GM12872 (cell line): ENCODE results near the gene RFPL4A.

Source experiments
- TF ChIP-seq, protein P1 (sequence below): IDR thresholded peaks from 3 replicates; pipeline ENCODE4 v1.5.1; 2011; ENCODE audit warnings: low read depth, mild to moderate bottlenecking, low read length, moderate library complexity; ENCODE audit not compliant: insufficient read depth

RFPL4A gene

DNA sequence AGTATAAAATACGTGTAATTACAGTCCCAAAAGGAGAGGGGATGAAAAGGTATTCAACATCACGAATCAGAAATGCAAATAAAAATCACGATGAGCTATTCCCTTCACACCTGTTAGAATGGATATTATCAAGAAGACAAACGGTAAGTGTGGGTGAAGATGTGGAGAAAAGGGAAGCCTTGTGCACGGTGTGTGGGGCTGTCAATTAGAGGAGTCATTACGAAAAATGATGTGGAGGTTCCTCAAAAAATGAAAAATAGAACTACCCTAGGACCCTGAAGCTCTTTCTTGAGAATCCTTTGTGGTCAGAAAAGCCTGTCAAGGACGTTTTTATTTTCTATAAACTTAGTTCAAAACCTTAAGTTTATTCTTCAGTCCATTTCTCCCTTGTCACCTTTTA is 53.6 kb downstream of the RFPL4A start:
- TF ChIP-seq, protein P1, sequence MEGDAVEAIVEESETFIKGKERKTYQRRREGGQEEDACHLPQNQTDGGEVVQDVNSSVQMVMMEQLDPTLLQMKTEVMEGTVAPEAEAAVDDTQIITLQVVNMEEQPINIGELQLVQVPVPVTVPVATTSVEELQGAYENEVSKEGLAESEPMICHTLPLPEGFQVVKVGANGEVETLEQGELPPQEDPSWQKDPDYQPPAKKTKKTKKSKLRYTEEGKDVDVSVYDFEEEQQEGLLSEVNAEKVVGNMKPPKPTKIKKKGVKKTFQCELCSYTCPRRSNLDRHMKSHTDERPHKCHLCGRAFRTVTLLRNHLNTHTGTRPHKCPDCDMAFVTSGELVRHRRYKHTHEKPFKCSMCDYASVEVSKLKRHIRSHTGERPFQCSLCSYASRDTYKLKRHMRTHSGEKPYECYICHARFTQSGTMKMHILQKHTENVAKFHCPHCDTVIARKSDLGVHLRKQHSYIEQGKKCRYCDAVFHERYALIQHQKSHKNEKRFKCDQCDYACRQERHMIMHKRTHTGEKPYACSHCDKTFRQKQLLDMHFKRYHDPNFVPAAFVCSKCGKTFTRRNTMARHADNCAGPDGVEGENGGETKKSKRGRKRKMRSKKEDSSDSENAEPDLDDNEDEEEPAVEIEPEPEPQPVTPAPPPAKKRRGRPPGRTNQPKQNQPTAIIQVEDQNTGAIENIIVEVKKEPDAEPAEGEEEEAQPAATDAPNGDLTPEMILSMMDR: no peak
